WI38 (cell line): ENCODE measurements around the gene TMEM178A.

Experiments used
- H3K4me3 ChIP-seq: 2 replicates; pipeline ENCODE4 v1.5.1; 2011; ENCODE audit warnings: low read depth, mild to moderate bottlenecking, control low read depth, low read length
- CTCF ChIP-seq: IDR thresholded peaks from 2 replicates; pipeline ENCODE4 v1.5.1; 2012; ENCODE audit warnings: low read depth, mild to moderate bottlenecking, control low read depth, low read length

TMEM178A gene

GRCh38 chr2:39638581-39638980 lies 27.1 kb upstream of the TMEM178A start:
- no peak for TF ChIP-seq CTCF
- H3K4me3 ChIP-seq, result no peak overlapping the region

- H3K4me3 ChIP-seq, result no peak overlapping the region
- no peak for TF ChIP-seq CTCF
Measured at GRCh38 chr2:39640107-39640506, 25.6 kb upstream of the TMEM178A start.

GRCh38 chr2:39640681-39641080 lies 25.0 kb upstream of the TMEM178A start:
- no peak for TF ChIP-seq CTCF
- H3K4me3 ChIP-seq, result no peak overlapping the region

- no peak overlapping the region for H3K4me3 ChIP-seq
- no peak for TF ChIP-seq CTCF
Measured at GRCh38 chr2:39641635-39642034, 24.1 kb upstream of the TMEM178A start.

GRCh38 chr2:39642051-39642718 lies 23.5 kb upstream of the TMEM178A start:
- no peak for TF ChIP-seq CTCF
- peak overlapping the region; percentile 10; the same call in 1 of the 2 replicates for H3K4me3 ChIP-seq

GRCh38 chr2:39645826-39646225 lies 19.9 kb upstream of the TMEM178A start:
- no peak for TF ChIP-seq CTCF
- no peak overlapping the region for H3K4me3 ChIP-seq

GRCh38 chr2:39646267-39646666 lies 19.4 kb upstream of the TMEM178A start:
- no peak for TF ChIP-seq CTCF
- no peak overlapping the region for H3K4me3 ChIP-seq
